B cell (primary cell): ENCODE results near the gene DPH1. TPM values are rescaled to one million over a fixed set of nuclear protein-coding genes. Genes with fewer than 3 reads are reported as not detected.
A peak's percentile ranks its signal among the peaks of the same experiment; 100 is the strongest.

Experiments
- ATAC-seq: fragments of 200-7000 bp; cut with Tn5 transposase; one replicate; pipeline ENCODE4 v1.10.0; 2021; ENCODE audit warnings: low read depth, mild to moderate bottlenecking, moderate number of reproducible peaks, moderate library complexity
- CTCF ChIA-PET: fragments of 350-600 bp; sonication (Branson Sonifier 250); formaldehyde crosslinking; loops from one replicate; lab custom pipeline; 2021; ENCODE audit warnings: antibody characterized with exemption, inconsistent platforms; lab: Charles Lee
- POLR2A ChIA-PET: fragments of 350-600 bp; sonication (Branson Sonifier 250); formaldehyde crosslinking; loops from one replicate; lab custom pipeline; 2021; ENCODE audit warnings: antibody characterized with exemption; lab: Charles Lee
- DNase-seq: peaks from one replicate; pipeline ENCODE4 v3.0.0; 2013
- H2AFZ ChIP-seq: 2 replicates; pipeline ENCODE4 v1.6.1; 2012; ENCODE audit warnings: mild to moderate bottlenecking, low read depth, low read length; ENCODE audit not compliant: insufficient read depth, poor library complexity, severe bottlenecking
- H3K27ac ChIP-seq, 2 donors: 1 replicate in 1 of 2; 2 replicates in 1 of 2; pipeline ENCODE4 v1.5.1; 2012 to 2013; ENCODE audit warnings: low read length in 2 of 2, mild to moderate bottlenecking in 2 of 2, moderate library complexity in 1 of 2
- H3K27me3 ChIP-seq, 4 experiments: fragments of 200-600 bp in 1 of 4; sonication (generic) in 1 of 4; replicated peaks in 1 of 4; 1 replicate in 2 of 4; 2 replicates in 2 of 4; pipeline versions ENCODE4 v1.6.1 to v1.7.0; 2013 to 2016; ENCODE audit warnings: low read length in 3 of 4, mild to moderate bottlenecking in 2 of 4, mixed read lengths in 1 of 4, moderate library complexity in 1 of 4; ENCODE audit not compliant: insufficient read depth in 4 of 4, control insufficient read depth in 3 of 4; ENCODE audit errors: control extremely low read depth in 1 of 4
- H3K36me3 ChIP-seq, 2 experiments: replicated peaks in 1 of 2; 1 replicate in 1 of 2; 2 replicates in 1 of 2; pipeline versions ENCODE4 v1.6.1 to v1.7.1; 2013; ENCODE audit warnings: low read length in 1 of 2; ENCODE audit not compliant: insufficient read depth in 2 of 2, control insufficient read depth in 1 of 2; ENCODE audit errors: control extremely low read depth in 1 of 2, extremely low read depth in 1 of 2
- H3K4me1 ChIP-seq, 2 donors: fragments of 200-600 bp in 1 of 2; sonication (generic) in 1 of 2; 1 replicate in 1 of 2; 2 replicates in 1 of 2; pipeline versions ENCODE4 v1.5.1 to v1.6.1; 2013 to 2017; ENCODE audit warnings: low read length in 2 of 2; ENCODE audit not compliant: control insufficient read depth in 2 of 2, insufficient read depth in 2 of 2
- H3K4me2 ChIP-seq: replicated peaks from 2 replicates; pipeline ENCODE3; 2012; ENCODE audit warnings: mild to moderate bottlenecking, low read depth, low read length; ENCODE audit not compliant: poor library complexity, severe bottlenecking
- H3K4me3 ChIP-seq, 5 experiments: fragments of 200-600 bp in 1 of 5; sonication (generic) in 1 of 5; 1 replicate in 3 of 5; 2 replicates in 2 of 5; pipeline versions ENCODE4 v1.5.1 to v1.7.0; 2011 to 2016; ENCODE audit warnings: low read length in 4 of 5, mild to moderate bottlenecking in 4 of 5, low read depth in 2 of 5, control low read depth in 1 of 5, moderate library complexity in 1 of 5; ENCODE audit not compliant: insufficient read depth in 1 of 5; ENCODE audit errors: control extremely low read depth in 1 of 5, extremely low read depth in 1 of 5
- H3K79me2 ChIP-seq: fragments of 200-600 bp; sonication (generic); one replicate; pipeline ENCODE4 v1.6.0; 2016; ENCODE audit warnings: low read length; ENCODE audit not compliant: control insufficient read depth, insufficient read depth
- H3K9ac ChIP-seq: fragments of 200-600 bp; sonication (generic); 2 replicates; pipeline ENCODE4 v1.6.1; 2017; ENCODE audit warnings: mild to moderate bottlenecking, low read length, moderate library complexity
- H3K9me3 ChIP-seq, 3 donors: one replicate each; pipeline versions ENCODE4 v1.6.1 to v1.7.1; 2013; ENCODE audit warnings: low read length in 2 of 3; ENCODE audit not compliant: control insufficient read depth in 2 of 3, insufficient read depth in 1 of 3; ENCODE audit errors: control extremely low read depth in 1 of 3
- H4K20me1 ChIP-seq: 2 replicates; pipeline ENCODE4 v1.6.0; 2012; ENCODE audit warnings: mild to moderate bottlenecking, low read length; ENCODE audit not compliant: insufficient read depth, control insufficient read depth, poor library complexity, severe bottlenecking
- H3K27ac Mint-ChIP-seq: one replicate; pipeline ENCODE4 v1.8.0; 2021; ENCODE audit warnings: mixed read lengths
- H3K27me3 Mint-ChIP-seq: one replicate; pipeline ENCODE4 v1.8.0; 2021; ENCODE audit warnings: mixed read lengths
- H3K4me1 Mint-ChIP-seq: one replicate; pipeline ENCODE4 v1.8.0; 2021; ENCODE audit warnings: mixed read lengths
- H3K4me3 Mint-ChIP-seq: one replicate; pipeline ENCODE4 v1.8.0; 2021; ENCODE audit warnings: mixed read lengths
- H3K9me3 Mint-ChIP-seq: one replicate; pipeline ENCODE4 v1.8.0; 2022; ENCODE audit warnings: mixed read lengths; ENCODE audit not compliant: insufficient read depth
- CTCF ChIP-seq: fragments of 200-600 bp; IDR thresholded peaks from one replicate; pipeline ENCODE4 v1.8.0; 2022; ENCODE audit warnings: antibody characterized with exemption, mild to moderate bottlenecking
- EZH2 ChIP-seq: IDR thresholded peaks from 2 replicates; pipeline ENCODE4 v1.6.1; 2012; ENCODE audit warnings: borderline replicate concordance, low read depth, mild to moderate bottlenecking, moderate library complexity, low read length; ENCODE audit not compliant: insufficient read depth, poor library complexity, severe bottlenecking
- WGBS: methylation state at CpG from one replicate; pipeline ENCODE4 v1.1.5; 2013; ENCODE audit warnings: missing lambda C conversion rate; ENCODE audit not compliant: insufficient coverage; 5-methylcytosine and 5-hydroxymethylcytosine counted together
- intact Hi-C: fragments of 100-400 bp; cut with micrococcal nuclease; formaldehyde crosslinking; loops from one replicate; pipeline ENCODE4 v1.10.0; 2022
- polyA plus RNA-seq: library from polyadenylated mRNA; depleted of rRNA; stranded (reverse); fragments of >200 nt; gene quantifications from 2 replicates; pipeline ENCODE4 v1.2.3, GENCODE V29; 2012
- total RNA-seq, 2 donors: library from RNA; stranded (reverse); fragments of 120-200 nt in 1 of 2; gene quantifications; 1 replicate in 1 of 2; 2 replicates in 1 of 2; pipeline versions ENCODE4 v1.2.3 to v1.2.4, GENCODE V29; 2013 to 2022

DPH1 gene
- total and polyA plus RNA-seq, 2 donors (not counting 1 experiment from before 2014, with no cell fraction given) = 83.6 to 105 TPM

GRCh38 chr17:2049333-2050299, 19.7 kb downstream of the DPH1 start:
- 3% methylated on average over 94 of the region's 104 CpGs for WGBS
- peak overlapping the region; percentile 99 for H3K4me2 ChIP-seq
- H2AFZ ChIP-seq = peak overlapping the region; percentile 62
- Mint-ChIP-seq H3K27ac (peak overlapping the region; percentile 61), H3K4me1 (peaks cover 30% of the 10 kb centered on the region), H3K4me3 (peak overlapping the region; percentile 78), H3K27me3 (peaks cover 11% of the 10 kb centered on the region), H3K9me3 (no peaks in the 10 kb centered on the region)
- peaks cover 0 to 12% (median 0%) of the 10 kb centered on the region in 3 donors for H3K9me3 ChIP-seq
- H3K9ac ChIP-seq = peak overlapping the region; percentile 79
- TF ChIP-seq EZH2 (no peak), CTCF (no peak)
- ChIA-PET POLR2A (no interaction called here), CTCF (interaction anchor here (1.7 to 2.7 kb wide), 2 partner anchors 9 to 195 kb away, joined by 6 to 28 read pairs; no protein-coding TSS in a partner anchor)
- intact Hi-C loops = loop anchor here (1.0 to 10.0 kb wide), 4 partner anchors 7 to 288 kb away; partner anchors contain the start of genes DPH1, OVCA2, SGSM2 and TSR1
- H4K20me1 ChIP-seq = peaks cover 18% of the 10 kb centered on the region
- H3K27ac ChIP-seq = peak overlapping the region in 1 of 2 donors; percentile 47
- ATAC-seq (peak; percentile 84), DNase-seq (peak; percentile 94)
- H3K4me3 ChIP-seq = peak overlapping the region; percentile 45 to 74 (median 59)
- peaks cover 0 to under 1% of the 10 kb centered on the region in 2 experiments for H3K36me3 ChIP-seq
- H3K4me1 ChIP-seq = peaks cover 40 to 52% of the 10 kb centered on the region in 2 donors
- H3K27me3 ChIP-seq = peaks cover 0 to 60% (median 18%) of the 10 kb centered on the region in 4 experiments
- peaks cover 5% of the 10 kb centered on the region for H3K79me2 ChIP-seq
